GM21423 (cell line): ENCODE results near the gene LCE2B.

Experiments
- ATAC-seq: cut with Tn5 transposase; IDR thresholded peaks from one replicate; pipeline ENCODE4 v1.9.1; 2021; ENCODE audit warnings: mild to moderate bottlenecking, moderate library complexity; ENCODE audit not compliant: unreplicated experiment

LCE2B gene

GRCh38 chr1:152728986-152729385, 43.1 kb downstream of the LCE2B start:
- ATAC-seq, result no peak

DNA sequence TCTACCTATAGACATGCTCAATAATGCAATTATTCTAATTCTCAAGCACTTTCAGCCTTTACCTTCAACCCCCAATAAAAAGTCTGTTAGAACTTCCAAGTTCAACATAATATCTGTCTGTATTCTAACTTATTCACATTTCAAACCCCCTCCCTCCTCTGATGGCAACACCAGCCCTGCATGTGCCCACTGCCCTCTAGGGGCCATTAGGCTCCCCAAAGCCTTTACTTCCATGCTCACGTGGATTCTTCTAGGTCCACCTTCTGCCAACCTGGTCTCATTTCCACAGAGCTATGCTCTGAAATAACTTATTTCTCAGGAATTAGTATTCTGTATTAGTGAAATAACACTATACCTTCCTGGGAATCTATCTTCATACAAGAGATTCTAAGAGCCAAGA, 49.7 kb downstream of the LCE2B start:
- no peak for ATAC-seq
